Osteoblast (primary cell): ENCODE measurements around the gene AAK1. TPM values are rescaled to one million over a fixed set of nuclear protein-coding genes. Genes with fewer than 3 reads are reported as not detected.

Experiments used
- DNase-seq: peaks from one replicate; pipeline ENCODE4 v3.0.0; 2011; ENCODE audit warnings: low spot score, mixed read lengths; ENCODE audit not compliant: insufficient read length; ENCODE audit errors: missing footprints
- H2AFZ ChIP-seq: 2 replicates; pipeline ENCODE4 v1.6.0; 2011; ENCODE audit warnings: mild to moderate bottlenecking, low read length
- H3K27ac ChIP-seq: 2 replicates; pipeline ENCODE4 v1.5.1; 2011; ENCODE audit warnings: mild to moderate bottlenecking, low read depth, low read length, moderate library complexity
- H3K27me3 ChIP-seq: 2 replicates; pipeline ENCODE4 v1.6.0; 2012; ENCODE audit warnings: mild to moderate bottlenecking, control low read depth, inconsistent platforms, low read length, moderate library complexity; ENCODE audit not compliant: insufficient read depth
- H3K36me3 ChIP-seq: 2 replicates; pipeline ENCODE4 v1.5.1; 2011; ENCODE audit warnings: mild to moderate bottlenecking, low read length, control low read depth, moderate library complexity; ENCODE audit not compliant: insufficient read depth
- H3K4me1 ChIP-seq: 2 replicates; pipeline ENCODE4 v1.5.1; 2011; ENCODE audit warnings: mild to moderate bottlenecking, low read length, control low read depth, moderate library complexity; ENCODE audit not compliant: insufficient read depth
- H3K4me2 ChIP-seq: 2 replicates; pipeline ENCODE4 v1.6.0; 2011; ENCODE audit warnings: mild to moderate bottlenecking, low read length; ENCODE audit not compliant: insufficient read depth
- H3K4me3 ChIP-seq: fragments of 200-600 bp; sonication (generic); 3 replicates; pipeline ENCODE4 v1.5.1; 2012; ENCODE audit warnings: mild to moderate bottlenecking, low read length, inconsistent platforms; ENCODE audit not compliant: insufficient read depth
- H3K79me2 ChIP-seq: 2 replicates; pipeline ENCODE4 v1.6.0; 2012; ENCODE audit warnings: mild to moderate bottlenecking, low read length, control low read depth, inconsistent platforms; ENCODE audit not compliant: insufficient read depth
- H3K9me3 ChIP-seq: 2 replicates; pipeline ENCODE4 v1.5.1; 2011; ENCODE audit warnings: low read depth, low read length, control low read depth
- H4K20me1 ChIP-seq: 2 replicates; pipeline ENCODE4 v1.6.0; 2012; ENCODE audit warnings: mild to moderate bottlenecking, low read length, control low read depth; ENCODE audit not compliant: insufficient read depth
- total RNA-seq: library from RNA; depleted of rRNA; stranded (reverse); fragments of >200 nt; gene quantifications from 2 replicates; pipeline ENCODE4 v1.2.3, GENCODE V29; 2012
- TF ChIP-seq, protein P1 (sequence below): IDR thresholded peaks from 2 replicates; pipeline ENCODE4 v1.5.1; 2011; ENCODE audit warnings: mild to moderate bottlenecking, low read depth, low read length, moderate library complexity; ENCODE audit errors: extremely low read depth

AAK1 gene
- total RNA-seq, 1 donor, result 61.9 TPM

DNA sequence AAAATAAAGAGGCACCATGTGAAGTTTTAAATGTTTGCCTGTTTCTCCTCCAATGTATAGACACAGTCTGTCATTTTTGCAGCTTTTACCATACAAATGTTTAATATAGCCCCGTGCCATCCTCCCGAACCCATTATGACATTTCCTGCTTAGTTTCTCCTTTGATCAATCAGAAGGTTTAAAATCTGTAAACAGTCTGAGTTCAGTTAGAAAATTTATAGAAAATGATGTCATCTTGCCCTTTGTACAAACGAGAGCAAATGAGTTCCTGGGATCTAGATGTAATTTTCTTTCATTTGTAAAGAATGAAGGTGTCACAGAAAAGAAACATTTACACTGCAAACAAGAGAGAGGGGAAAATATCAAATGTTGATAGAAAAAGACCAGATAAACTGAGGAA is 143.6 kb downstream of the AAK1 start:
- peaks cover 45% of the 10 kb centered on the region for H3K36me3 ChIP-seq
- H4K20me1 ChIP-seq, result no peaks in the 10 kb centered on the region
- H2AFZ ChIP-seq, result no peak overlapping the region
- no peaks in the 10 kb centered on the region for H3K4me1 ChIP-seq
- H3K4me2 ChIP-seq, result no peak overlapping the region
- no peaks in the 10 kb centered on the region for H3K27me3 ChIP-seq
- H3K9me3 ChIP-seq, result no peaks in the 10 kb centered on the region
- no peak for DNase-seq
- H3K27ac ChIP-seq, result no peak overlapping the region
- H3K4me3 ChIP-seq, result no peak overlapping the region
- H3K79me2 ChIP-seq, result no peaks in the 10 kb centered on the region
- TF ChIP-seq, protein P1, sequence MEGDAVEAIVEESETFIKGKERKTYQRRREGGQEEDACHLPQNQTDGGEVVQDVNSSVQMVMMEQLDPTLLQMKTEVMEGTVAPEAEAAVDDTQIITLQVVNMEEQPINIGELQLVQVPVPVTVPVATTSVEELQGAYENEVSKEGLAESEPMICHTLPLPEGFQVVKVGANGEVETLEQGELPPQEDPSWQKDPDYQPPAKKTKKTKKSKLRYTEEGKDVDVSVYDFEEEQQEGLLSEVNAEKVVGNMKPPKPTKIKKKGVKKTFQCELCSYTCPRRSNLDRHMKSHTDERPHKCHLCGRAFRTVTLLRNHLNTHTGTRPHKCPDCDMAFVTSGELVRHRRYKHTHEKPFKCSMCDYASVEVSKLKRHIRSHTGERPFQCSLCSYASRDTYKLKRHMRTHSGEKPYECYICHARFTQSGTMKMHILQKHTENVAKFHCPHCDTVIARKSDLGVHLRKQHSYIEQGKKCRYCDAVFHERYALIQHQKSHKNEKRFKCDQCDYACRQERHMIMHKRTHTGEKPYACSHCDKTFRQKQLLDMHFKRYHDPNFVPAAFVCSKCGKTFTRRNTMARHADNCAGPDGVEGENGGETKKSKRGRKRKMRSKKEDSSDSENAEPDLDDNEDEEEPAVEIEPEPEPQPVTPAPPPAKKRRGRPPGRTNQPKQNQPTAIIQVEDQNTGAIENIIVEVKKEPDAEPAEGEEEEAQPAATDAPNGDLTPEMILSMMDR, result no peak

GRCh38 chr2:69499242-69499641 is 144.3 kb downstream of the AAK1 start:
- DNase-seq, result no peak
- H3K4me2 ChIP-seq, result no peak overlapping the region
- no peaks in the 10 kb centered on the region for H3K4me1 ChIP-seq
- no peak overlapping the region for H2AFZ ChIP-seq
- no peaks in the 10 kb centered on the region for H3K79me2 ChIP-seq
- H4K20me1 ChIP-seq, result no peaks in the 10 kb centered on the region
- TF ChIP-seq, protein P1, result no peak
- H3K9me3 ChIP-seq, result no peaks in the 10 kb centered on the region
- no peaks in the 10 kb centered on the region for H3K27me3 ChIP-seq
- peaks cover 39% of the 10 kb centered on the region for H3K36me3 ChIP-seq
- H3K4me3 ChIP-seq, result no peak overlapping the region
- no peak overlapping the region for H3K27ac ChIP-seq

GRCh38 chr2:69495861-69496260 is 147.7 kb downstream of the AAK1 start:
- Histone ChIP-seq H3K27me3 (no peaks in the 10 kb centered on the region), H2AFZ (no peak overlapping the region), H3K9me3 (no peaks in the 10 kb centered on the region), H4K20me1 (no peaks in the 10 kb centered on the region), H3K4me3 (no peak overlapping the region), H3K4me1 (no peaks in the 10 kb centered on the region), H3K4me2 (no peak overlapping the region), H3K27ac (no peak overlapping the region), H3K36me3 (peaks cover 27% of the 10 kb centered on the region), H3K79me2 (no peaks in the 10 kb centered on the region)
- no peak for DNase-seq
- TF ChIP-seq, protein P1, result no peak

GRCh38 chr2:69495008-69495407 is 148.5 kb downstream of the AAK1 start:
- H3K27me3 ChIP-seq, result no peaks in the 10 kb centered on the region
- H3K4me3 ChIP-seq, result no peak overlapping the region
- DNase-seq, result no peak
- H4K20me1 ChIP-seq, result no peaks in the 10 kb centered on the region
- peaks cover 25% of the 10 kb centered on the region for H3K36me3 ChIP-seq
- no peak overlapping the region for H3K4me2 ChIP-seq
- no peaks in the 10 kb centered on the region for H3K79me2 ChIP-seq
- H2AFZ ChIP-seq, result no peak overlapping the region
- no peaks in the 10 kb centered on the region for H3K9me3 ChIP-seq
- TF ChIP-seq, protein P1, result no peak
- no peaks in the 10 kb centered on the region for H3K4me1 ChIP-seq
- H3K27ac ChIP-seq, result no peak overlapping the region
